AG09309 (cell line): Measurements from ENCODE around the gene KLHL29.

Experiments used
- DNase-seq: peaks from one replicate; pipeline ENCODE4 v3.0.0-alpha.2; 2010; ENCODE audit warnings: low read depth
- H3K4me3 ChIP-seq: 2 replicates; pipeline ENCODE4 v1.5.1; 2011; ENCODE audit warnings: mild to moderate bottlenecking, low read depth, low read length, moderate library complexity; ENCODE audit not compliant: control insufficient read depth
- CTCF ChIP-seq: IDR thresholded peaks from 2 replicates; pipeline ENCODE4 v1.5.1; 2011; ENCODE audit warnings: mild to moderate bottlenecking, low read depth, low read length, inconsistent platforms; ENCODE audit not compliant: insufficient read depth, control insufficient read depth; ENCODE audit errors: missing control alignments

Gene KLHL29

GRCh38 chr2:23464156-23464555 is 79.2 kb downstream of the KLHL29 start:
- H3K4me3 ChIP-seq = no peak overlapping the region
- DNase-seq = no peak
- no peak for TF ChIP-seq CTCF

- TF ChIP-seq CTCF = no peak
- no peak overlapping the region for H3K4me3 ChIP-seq
- no peak for DNase-seq
Measured at GRCh38 chr2:23464905-23465537, 80.0 kb downstream of the KLHL29 start.

DNA sequence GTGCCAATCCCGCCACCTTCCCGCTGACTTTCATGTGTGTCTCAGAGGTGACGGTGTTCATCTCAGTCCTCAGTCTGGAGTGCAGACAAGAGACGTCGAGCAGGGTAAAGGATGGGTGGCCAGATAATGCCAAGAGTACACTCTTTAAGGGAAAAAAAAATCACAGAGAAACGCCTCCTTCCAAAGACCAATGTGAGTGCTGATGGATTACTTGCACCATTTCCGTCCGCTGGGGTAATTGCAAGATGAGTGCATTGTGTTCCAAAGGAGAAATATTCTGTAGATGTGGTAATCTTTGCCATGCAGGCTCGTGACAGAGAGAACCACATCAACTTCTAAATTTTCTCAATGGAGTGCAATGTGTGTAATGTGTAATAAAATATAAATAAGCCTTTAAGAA is 81.0 kb downstream of the KLHL29 start:
- no peak overlapping the region for H3K4me3 ChIP-seq
- no peak for TF ChIP-seq CTCF
- no peak for DNase-seq

DNA sequence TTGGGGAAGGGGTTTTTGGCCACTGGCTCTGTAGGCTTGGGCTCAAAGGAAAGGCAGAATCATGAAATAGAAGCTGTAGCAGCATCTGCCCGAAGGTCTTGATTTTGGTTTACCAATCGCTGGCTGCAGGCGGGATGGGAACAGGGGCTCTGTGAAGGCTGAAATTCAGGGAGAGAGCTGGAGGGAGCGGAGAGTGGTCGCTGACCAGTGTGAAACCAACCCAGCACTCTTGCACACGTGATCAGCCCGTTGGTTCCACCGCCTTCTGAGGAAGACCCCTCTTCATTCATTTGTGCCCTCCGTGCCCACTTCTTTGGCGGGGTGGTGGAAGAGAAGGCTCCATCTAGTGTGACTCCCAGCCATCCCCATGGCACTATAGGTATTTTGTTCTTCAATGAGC is 82.6 kb downstream of the KLHL29 start:
- H3K4me3 ChIP-seq = no peak overlapping the region
- no peak for DNase-seq
- TF ChIP-seq CTCF = no peak

- no peak for DNase-seq
- H3K4me3 ChIP-seq = no peak overlapping the region
- TF ChIP-seq CTCF = no peak
Measured at GRCh38 chr2:23468474-23469141, 83.6 kb downstream of the KLHL29 start.

DNA sequence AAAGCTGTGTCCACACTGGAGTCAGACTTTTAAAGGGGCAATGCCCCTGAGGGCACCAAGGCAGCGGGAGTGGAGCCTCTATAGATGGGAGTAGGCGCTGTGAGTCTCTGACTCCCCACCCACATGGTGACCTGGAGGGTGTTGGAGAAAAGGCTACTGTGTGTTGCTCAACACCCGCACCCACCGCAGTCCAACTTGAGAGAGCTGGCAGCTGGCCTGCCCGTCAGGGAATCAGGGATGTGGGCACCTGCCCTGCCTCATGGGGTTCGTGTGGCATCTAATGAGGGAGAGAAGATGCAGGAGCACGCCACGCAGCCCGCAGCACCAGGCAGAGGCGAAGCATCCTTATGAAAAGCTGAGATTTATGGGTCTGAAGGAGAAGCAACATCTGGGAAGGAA is 84.2 kb downstream of the KLHL29 start:
- no peak for DNase-seq
- H3K4me3 ChIP-seq = no peak overlapping the region
- no peak for TF ChIP-seq CTCF
